Cortex of kidney (tissue), 1 donor: ENCODE results near the gene RGS4.

Experiments
- DNase-seq: peaks from one replicate; lab custom pipeline; 2025; lab: John Stamatoyannopoulos, UW

Gene RGS4

GRCh38 chr1:163102590-163102989 lies 33.4 kb downstream of the RGS4 start:
- DNase-seq: no peak

GRCh38 chr1:163104385-163105099 lies 35.4 kb downstream of the RGS4 start:
- DNase-seq: no peak

DNA sequence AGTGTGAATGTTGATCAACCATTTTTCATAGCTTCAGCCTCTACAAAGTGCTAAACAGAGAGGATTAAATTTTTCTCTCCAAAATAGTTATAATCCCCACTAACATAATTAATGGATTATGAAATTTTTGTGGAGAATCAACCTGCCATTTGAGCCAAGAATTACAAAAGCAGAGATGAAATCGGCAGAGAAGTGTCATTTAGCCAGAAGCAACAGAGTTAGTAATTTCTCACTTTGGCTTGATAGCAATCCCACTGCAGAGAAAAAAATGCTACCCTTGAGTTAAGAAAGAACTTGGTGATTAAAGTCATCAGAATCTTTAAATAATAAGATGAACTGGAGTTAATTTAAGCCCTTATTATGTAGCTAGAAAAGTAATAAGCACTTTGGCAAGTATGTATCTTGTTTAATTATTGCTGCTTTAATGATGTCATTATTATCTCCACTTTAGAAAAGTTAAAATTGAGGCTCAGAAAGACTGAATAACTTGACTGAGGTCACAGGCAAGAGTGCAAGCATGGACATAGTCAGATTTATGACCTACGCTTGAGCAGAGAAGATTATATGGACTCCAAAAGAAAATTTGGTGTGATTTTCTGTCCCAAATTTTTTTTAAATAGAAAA lies 37.3 kb downstream of the RGS4 start:
- DNase-seq: no peak

DNA sequence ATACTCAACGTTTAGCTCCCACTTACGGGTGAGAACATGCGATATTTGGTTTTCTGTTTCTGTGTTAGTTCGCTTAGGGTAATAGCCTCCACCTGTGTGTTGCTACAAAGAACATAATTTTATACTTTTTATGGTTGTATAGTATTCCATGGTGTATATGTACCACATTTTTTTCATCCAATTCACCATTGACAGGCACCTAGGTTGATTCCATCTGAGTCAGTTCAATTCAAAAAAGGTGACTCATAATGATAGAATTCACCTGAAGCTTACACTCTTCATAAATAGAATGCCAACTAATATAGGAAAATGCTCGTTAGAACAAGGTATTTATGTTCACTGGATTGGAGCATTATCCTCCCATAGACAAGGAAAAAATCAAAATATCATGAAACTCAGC lies 38.5 kb downstream of the RGS4 start:
- no peak for DNase-seq

- DNase-seq: no peak
These were observed 46.7 kb downstream of the RGS4 start for GRCh38 chr1:163115887-163116286.

GRCh38 chr1:163119707-163120106 lies 50.5 kb downstream of the RGS4 start:
- no peak for DNase-seq

DNA sequence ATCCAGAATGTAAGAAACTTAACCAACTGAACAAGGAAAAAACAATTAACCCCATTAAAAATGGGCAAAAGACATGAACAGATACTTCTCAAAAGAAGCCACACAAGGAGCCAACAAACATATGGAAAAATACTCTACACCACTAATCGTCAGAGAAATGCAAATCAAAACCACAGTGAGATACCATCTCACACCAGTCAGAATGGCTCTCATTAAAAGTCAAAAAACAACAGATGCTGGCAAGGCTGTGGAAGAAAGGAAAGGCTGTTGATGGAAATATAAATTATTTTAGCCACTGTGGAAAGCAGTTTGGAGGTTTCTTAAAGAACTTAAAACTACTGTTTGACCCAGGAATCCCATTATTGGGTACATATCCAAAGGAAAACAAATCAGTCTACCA lies 51.2 kb downstream of the RGS4 start:
- DNase-seq: no peak

- no peak for DNase-seq
These were observed 55.7 kb downstream of the RGS4 start for GRCh38 chr1:163124812-163125211.
